ENCODE measurements around the gene FAM83E.

GRCh38 chr19:48565090-48565489, 49.8 kb downstream of the FAM83E start:
- no peak for TF ChIP-seq CTCF (IDR thresholded peaks at IDR 0.05)
- no peak for TF ChIP-seq POLR2A (IDR thresholded peaks at IDR 0.05)
